ENCODE results near the gene MISP3. TPM values are rescaled to one million over a fixed set of nuclear protein-coding genes. Genes with fewer than 3 reads are reported as not detected.

MISP3 gene
- total and polyA plus RNA-seq, 9 of the 15 experiments (the other 6 are each of a cell fraction or from before 2014, with no cell fraction given) = 0.25 to 5.6 (median 1.6) TPM

DNA sequence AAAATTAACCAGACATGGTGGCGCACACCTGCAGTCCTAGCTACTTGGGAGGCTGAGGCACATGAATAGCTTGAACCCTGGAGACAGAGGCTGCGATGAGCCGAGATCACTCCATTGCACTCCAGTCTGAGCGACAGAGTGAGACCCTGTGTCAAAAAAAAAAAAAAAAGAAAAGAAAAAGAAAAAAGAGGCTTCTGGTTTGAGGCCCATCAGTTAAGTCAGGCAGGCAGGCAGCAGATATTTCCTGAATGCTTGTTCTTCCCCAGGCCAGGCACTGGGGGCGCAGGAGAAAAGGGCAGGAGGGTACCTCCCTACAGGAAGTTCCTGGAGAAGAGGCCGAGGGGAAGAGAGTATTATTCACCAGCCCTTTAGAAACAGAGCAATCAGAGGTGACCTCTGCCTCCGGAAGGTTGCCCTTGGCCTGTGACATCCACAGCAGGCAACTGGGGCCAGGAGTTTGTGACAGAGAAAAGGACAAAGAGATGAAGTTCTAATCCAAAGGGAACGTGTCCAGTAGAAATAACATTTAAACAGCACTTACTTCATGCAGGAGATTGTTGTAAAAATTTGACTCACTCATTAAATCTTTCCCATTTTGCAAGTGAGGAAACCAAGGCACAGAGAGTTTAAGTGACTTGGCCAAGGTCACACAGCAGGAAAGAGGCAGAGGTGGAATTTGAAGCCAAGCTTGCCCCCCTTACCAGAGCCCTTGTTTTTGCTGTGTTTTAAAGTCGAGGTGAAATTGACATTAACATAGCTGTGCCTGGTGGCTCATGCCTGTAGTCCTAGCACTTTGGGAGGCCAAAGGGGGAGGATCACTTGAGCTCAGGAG lies 49.0 kb upstream of the MISP3 start (continued):
- TF ChIP-seq, protein P1, sequence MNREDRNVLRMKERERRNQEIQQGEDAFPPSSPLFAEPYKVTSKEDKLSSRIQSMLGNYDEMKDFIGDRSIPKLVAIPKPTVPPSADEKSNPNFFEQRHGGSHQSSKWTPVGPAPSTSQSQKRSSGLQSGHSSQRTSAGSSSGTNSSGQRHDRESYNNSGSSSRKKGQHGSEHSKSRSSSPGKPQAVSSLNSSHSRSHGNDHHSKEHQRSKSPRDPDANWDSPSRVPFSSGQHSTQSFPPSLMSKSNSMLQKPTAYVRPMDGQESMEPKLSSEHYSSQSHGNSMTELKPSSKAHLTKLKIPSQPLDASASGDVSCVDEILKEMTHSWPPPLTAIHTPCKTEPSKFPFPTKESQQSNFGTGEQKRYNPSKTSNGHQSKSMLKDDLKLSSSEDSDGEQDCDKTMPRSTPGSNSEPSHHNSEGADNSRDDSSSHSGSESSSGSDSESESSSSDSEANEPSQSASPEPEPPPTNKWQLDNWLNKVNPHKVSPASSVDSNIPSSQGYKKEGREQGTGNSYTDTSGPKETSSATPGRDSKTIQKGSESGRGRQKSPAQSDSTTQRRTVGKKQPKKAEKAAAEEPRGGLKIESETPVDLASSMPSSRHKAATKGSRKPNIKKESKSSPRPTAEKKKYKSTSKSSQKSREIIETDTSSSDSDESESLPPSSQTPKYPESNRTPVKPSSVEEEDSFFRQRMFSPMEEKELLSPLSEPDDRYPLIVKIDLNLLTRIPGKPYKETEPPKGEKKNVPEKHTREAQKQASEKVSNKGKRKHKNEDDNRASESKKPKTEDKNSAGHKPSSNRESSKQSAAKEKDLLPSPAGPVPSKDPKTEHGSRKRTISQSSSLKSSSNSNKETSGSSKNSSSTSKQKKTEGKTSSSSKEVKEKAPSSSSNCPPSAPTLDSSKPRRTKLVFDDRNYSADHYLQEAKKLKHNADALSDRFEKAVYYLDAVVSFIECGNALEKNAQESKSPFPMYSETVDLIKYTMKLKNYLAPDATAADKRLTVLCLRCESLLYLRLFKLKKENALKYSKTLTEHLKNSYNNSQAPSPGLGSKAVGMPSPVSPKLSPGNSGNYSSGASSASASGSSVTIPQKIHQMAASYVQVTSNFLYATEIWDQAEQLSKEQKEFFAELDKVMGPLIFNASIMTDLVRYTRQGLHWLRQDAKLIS (CRISPR knock-in tag; IDR thresholded peaks at IDR 0.05) = no peak
- TF ChIP-seq, protein P2, sequence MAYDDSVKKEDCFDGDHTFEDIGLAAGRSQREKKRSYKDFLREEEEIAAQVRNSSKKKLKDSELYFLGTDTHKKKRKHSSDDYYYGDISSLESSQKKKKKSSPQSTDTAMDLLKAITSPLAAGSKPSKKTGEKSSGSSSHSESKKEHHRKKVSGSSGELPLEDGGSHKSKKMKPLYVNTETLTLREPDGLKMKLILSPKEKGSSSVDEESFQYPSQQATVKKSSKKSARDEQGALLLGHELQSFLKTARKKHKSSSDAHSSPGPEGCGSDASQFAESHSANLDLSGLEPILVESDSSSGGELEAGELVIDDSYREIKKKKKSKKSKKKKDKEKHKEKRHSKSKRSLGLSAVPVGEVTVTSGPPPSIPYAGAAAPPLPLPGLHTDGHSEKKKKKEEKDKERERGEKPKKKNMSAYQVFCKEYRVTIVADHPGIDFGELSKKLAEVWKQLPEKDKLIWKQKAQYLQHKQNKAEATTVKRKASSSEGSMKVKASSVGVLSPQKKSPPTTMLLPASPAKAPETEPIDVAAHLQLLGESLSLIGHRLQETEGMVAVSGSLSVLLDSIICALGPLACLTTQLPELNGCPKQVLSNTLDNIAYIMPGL (CRISPR knock-in tag; IDR thresholded peaks at IDR 0.05) = no peak
- no peak for TF ChIP-seq ARHGAP35 (IDR thresholded peaks at IDR 0.05; ENCODE audit: partially characterized antibody)
- no peak for TF ChIP-seq NFE2 (IDR thresholded peaks at IDR 0.05; ENCODE audit: low read depth)
- TF ChIP-seq, protein P3, sequence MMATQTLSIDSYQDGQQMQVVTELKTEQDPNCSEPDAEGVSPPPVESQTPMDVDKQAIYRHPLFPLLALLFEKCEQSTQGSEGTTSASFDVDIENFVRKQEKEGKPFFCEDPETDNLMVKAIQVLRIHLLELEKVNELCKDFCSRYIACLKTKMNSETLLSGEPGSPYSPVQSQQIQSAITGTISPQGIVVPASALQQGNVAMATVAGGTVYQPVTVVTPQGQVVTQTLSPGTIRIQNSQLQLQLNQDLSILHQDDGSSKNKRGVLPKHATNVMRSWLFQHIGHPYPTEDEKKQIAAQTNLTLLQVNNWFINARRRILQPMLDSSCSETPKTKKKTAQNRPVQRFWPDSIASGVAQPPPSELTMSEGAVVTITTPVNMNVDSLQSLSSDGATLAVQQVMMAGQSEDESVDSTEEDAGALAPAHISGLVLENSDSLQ (IDR thresholded peaks at IDR 0.05) = peak; percentile 44; the same call in 1 of the 2 replicates
- no peak for TF ChIP-seq ZNF224 (CRISPR knock-in tag; IDR thresholded peaks at IDR 0.05)
- TF ChIP-seq SMAD3 (CRISPR knock-in tag; conservative IDR thresholded peaks at IDR 0.05) = no peak
- no peak for TF ChIP-seq TCF7 (IDR thresholded peaks at IDR 0.05; ENCODE audit: borderline replicate concordance)
- TF ChIP-seq ZC3H4 (CRISPR knock-in tag; IDR thresholded peaks at IDR 0.05; ENCODE audit: borderline replicate concordance) = no peak
- peak; percentile 80 for TF ChIP-seq ETV5 (CRISPR knock-in tag; IDR thresholded peaks at IDR 0.05; ENCODE audit: low read depth)
- no peak for TF ChIP-seq U2AF2 (optimal IDR thresholded peaks at IDR 0.05; ENCODE audit: low read depth, low read length)
- peak; percentile 91 for TF ChIP-seq RBM25 (IDR thresholded peaks at IDR 0.05; ENCODE audit: low read depth, low read length, severe bottlenecking)
- TF ChIP-seq ARID2 (IDR thresholded peaks at IDR 0.05) = no peak
- TF ChIP-seq FOXJ3 (CRISPR knock-in tag; IDR thresholded peaks at IDR 0.05) = no peak
- TF ChIP-seq, protein P4, sequence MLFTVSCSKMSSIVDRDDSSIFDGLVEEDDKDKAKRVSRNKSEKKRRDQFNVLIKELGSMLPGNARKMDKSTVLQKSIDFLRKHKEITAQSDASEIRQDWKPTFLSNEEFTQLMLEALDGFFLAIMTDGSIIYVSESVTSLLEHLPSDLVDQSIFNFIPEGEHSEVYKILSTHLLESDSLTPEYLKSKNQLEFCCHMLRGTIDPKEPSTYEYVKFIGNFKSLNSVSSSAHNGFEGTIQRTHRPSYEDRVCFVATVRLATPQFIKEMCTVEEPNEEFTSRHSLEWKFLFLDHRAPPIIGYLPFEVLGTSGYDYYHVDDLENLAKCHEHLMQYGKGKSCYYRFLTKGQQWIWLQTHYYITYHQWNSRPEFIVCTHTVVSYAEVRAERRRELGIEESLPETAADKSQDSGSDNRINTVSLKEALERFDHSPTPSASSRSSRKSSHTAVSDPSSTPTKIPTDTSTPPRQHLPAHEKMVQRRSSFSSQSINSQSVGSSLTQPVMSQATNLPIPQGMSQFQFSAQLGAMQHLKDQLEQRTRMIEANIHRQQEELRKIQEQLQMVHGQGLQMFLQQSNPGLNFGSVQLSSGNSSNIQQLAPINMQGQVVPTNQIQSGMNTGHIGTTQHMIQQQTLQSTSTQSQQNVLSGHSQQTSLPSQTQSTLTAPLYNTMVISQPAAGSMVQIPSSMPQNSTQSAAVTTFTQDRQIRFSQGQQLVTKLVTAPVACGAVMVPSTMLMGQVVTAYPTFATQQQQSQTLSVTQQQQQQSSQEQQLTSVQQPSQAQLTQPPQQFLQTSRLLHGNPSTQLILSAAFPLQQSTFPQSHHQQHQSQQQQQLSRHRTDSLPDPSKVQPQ (CRISPR knock-in tag; IDR thresholded peaks at IDR 0.05; ENCODE audit: borderline replicate concordance) = no peak
- no peak for TF ChIP-seq EGR1 (conservative IDR thresholded peaks at IDR 0.05)
